MM.1S (cell line): ENCODE measurements around the gene PIAS4.
"Not testable (repeated sequence)": the region's sequence is repeated elsewhere in the genome, so short reads cannot be mapped to it uniquely, and the experiment has no call there.

ENCODE experiments used
- DNase-seq: peaks from one replicate; pipeline ENCODE4 v3.0.0-alpha.2; 2015
- H2AFZ ChIP-seq: fragments of 300-600 bp; sonication (generic); 2 replicates; pipeline ENCODE4 v1.6.0; 2016; ENCODE audit warnings: antibody characterized with exemption, low read length
- H3F3A ChIP-seq: fragments of 300-600 bp; sonication (generic); 2 replicates; pipeline ENCODE4 v1.6.1; 2016; ENCODE audit warnings: mild to moderate bottlenecking, antibody characterized with exemption, low read length, moderate library complexity, mixed read lengths; ENCODE audit not compliant: insufficient read depth
- H3K27ac ChIP-seq: fragments of 300-600 bp; sonication (generic); 2 replicates; pipeline ENCODE4 v1.5.1; 2016; ENCODE audit warnings: mild to moderate bottlenecking, low read length
- H3K27me3 ChIP-seq: fragments of 300-600 bp; sonication (generic); replicated peaks from 2 replicates; pipeline ENCODE4 v1.6.0; 2016; ENCODE audit warnings: low read length; ENCODE audit not compliant: insufficient read depth
- H3K36me3 ChIP-seq: fragments of 300-600 bp; sonication (generic); replicated peaks from 2 replicates; pipeline ENCODE4 v1.6.1; 2016; ENCODE audit warnings: mild to moderate bottlenecking, low read length, mixed read lengths; ENCODE audit not compliant: insufficient read depth
- H3K4me1 ChIP-seq: fragments of 300-600 bp; sonication (generic); 2 replicates; pipeline ENCODE4 v1.6.1; 2016; ENCODE audit warnings: low read length, mixed read lengths
- H3K4me2 ChIP-seq: fragments of 300-600 bp; sonication (generic); 2 replicates; pipeline ENCODE4 v1.6.0; 2016; ENCODE audit warnings: low read depth, low read length
- H3K4me3 ChIP-seq: fragments of 300-600 bp; sonication (generic); 2 replicates; pipeline ENCODE4 v1.5.1; 2016; ENCODE audit warnings: low read length, mixed read lengths
- H3K79me2 ChIP-seq: fragments of 300-600 bp; sonication (generic); 2 replicates; pipeline ENCODE4 v1.6.1; 2016; ENCODE audit warnings: mixed run types, low read length, mixed read lengths
- H3K9ac ChIP-seq: fragments of 300-600 bp; sonication (generic); 2 replicates; pipeline ENCODE4 v1.6.1; 2016; ENCODE audit warnings: low read length, mixed read lengths
- H3K9me2 ChIP-seq: fragments of 300-600 bp; sonication (generic); replicated peaks from 2 replicates; pipeline ENCODE4 v1.6.1; 2016; ENCODE audit warnings: mild to moderate bottlenecking, low read length, mixed read lengths; ENCODE audit not compliant: insufficient read depth
- H3K9me3 ChIP-seq: fragments of 300-600 bp; sonication (generic); replicated peaks from 2 replicates; pipeline ENCODE4 v1.6.1; 2016; ENCODE audit warnings: mild to moderate bottlenecking, low read length, mixed read lengths; ENCODE audit not compliant: insufficient read depth
- H4K20me1 ChIP-seq: fragments of 300-600 bp; sonication (generic); 2 replicates; pipeline ENCODE4 v1.6.1; 2016; ENCODE audit warnings: mild to moderate bottlenecking, low read length, moderate library complexity, mixed read lengths; ENCODE audit not compliant: insufficient read depth
- EZH2 ChIP-seq: fragments of 300-600 bp; sonication (generic); optimal IDR thresholded peaks from 2 replicates; pipeline ENCODE3; 2017; ENCODE audit warnings: low read depth, mild to moderate bottlenecking, antibody characterized with exemption, low read length, mixed read lengths
- EZH2phosphoT487 ChIP-seq: fragments of 300-600 bp; sonication (generic); IDR thresholded peaks from 2 replicates; pipeline ENCODE4 v1.6.1; 2018; ENCODE audit warnings: antibody characterized with exemption, low read length
- TF ChIP-seq, protein P1 (sequence below): fragments of 300-600 bp; sonication (generic); IDR thresholded peaks from 2 replicates; pipeline ENCODE4 v1.5.1; 2016; ENCODE audit warnings: antibody characterized with exemption, low read length, mixed read lengths

PIAS4 gene

DNA sequence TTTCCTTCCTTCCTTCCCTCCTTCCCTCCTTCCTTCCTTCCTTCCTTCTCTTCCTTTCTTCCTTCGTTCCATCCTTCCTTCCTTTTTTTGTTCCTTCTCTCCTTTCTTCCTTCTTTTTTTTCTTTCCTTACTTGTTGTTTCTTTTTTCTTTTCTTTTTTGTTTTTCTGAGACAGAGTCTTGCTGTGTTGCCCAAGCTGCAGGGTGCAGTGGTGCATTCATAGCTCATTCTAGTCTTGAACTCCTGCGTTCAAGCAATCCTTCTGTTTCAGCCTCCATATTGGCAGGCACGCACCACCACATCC, 16.8 kb upstream of the PIAS4 start:
- H3K27ac ChIP-seq = no peak overlapping the region
- peak overlapping the region; percentile 47; the same call in 1 of the 2 replicates for H3K4me2 ChIP-seq
- H3K4me3 ChIP-seq = no peak overlapping the region
- no peak for DNase-seq
- H3K27me3 ChIP-seq = no peaks in the 10 kb centered on the region; the same call in 1 of the 2 replicates
- H2AFZ ChIP-seq = peak overlapping the region; percentile 60
- H3K9ac ChIP-seq = no peak overlapping the region
- no peaks in the 10 kb centered on the region for H3K79me2 ChIP-seq
- H4K20me1 ChIP-seq = no peaks in the 10 kb centered on the region
- no peaks in the 10 kb centered on the region for H3K36me3 ChIP-seq
- no peaks in the 10 kb centered on the region for H3K9me3 ChIP-seq
- TF ChIP-seq EZH2 (no peak), EZH2phosphoT487 (no peak)
- TF ChIP-seq, protein P1, sequence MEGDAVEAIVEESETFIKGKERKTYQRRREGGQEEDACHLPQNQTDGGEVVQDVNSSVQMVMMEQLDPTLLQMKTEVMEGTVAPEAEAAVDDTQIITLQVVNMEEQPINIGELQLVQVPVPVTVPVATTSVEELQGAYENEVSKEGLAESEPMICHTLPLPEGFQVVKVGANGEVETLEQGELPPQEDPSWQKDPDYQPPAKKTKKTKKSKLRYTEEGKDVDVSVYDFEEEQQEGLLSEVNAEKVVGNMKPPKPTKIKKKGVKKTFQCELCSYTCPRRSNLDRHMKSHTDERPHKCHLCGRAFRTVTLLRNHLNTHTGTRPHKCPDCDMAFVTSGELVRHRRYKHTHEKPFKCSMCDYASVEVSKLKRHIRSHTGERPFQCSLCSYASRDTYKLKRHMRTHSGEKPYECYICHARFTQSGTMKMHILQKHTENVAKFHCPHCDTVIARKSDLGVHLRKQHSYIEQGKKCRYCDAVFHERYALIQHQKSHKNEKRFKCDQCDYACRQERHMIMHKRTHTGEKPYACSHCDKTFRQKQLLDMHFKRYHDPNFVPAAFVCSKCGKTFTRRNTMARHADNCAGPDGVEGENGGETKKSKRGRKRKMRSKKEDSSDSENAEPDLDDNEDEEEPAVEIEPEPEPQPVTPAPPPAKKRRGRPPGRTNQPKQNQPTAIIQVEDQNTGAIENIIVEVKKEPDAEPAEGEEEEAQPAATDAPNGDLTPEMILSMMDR = no peak
- peaks cover 5% of the 10 kb centered on the region; the same call in 1 of the 2 replicates for H3K4me1 ChIP-seq
- H3K9me2 ChIP-seq = no peaks in the 10 kb centered on the region
- H3F3A ChIP-seq = peaks cover 38% of the 10 kb centered on the region

DNA sequence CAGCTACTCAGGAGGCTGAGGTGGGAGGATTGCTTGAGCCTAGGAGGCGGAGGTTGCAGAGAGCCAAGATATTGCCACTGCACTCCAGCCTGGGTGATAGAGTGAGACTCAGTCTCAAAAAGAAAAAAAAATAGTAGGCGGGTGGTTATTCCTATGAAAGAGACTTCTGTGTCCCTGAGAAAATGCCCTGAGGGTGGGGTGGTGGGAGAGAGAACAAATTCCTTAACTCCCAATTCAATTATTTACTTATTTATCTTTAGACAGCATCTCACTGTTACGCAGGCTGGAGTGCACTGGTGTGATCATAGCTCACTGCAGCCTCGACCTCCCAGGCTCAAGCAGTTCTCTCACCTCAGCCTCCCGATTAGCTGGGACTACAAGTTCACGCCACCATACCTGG, 11.9 kb upstream of the PIAS4 start:
- H3K9me3 ChIP-seq = no peaks in the 10 kb centered on the region
- no peak overlapping the region for H3K27ac ChIP-seq
- H3K27me3 ChIP-seq = no peaks in the 10 kb centered on the region; the same call in 1 of the 2 replicates
- H3F3A ChIP-seq = no peaks in the 10 kb centered on the region
- no peaks in the 10 kb centered on the region for H3K4me1 ChIP-seq
- H3K4me2 ChIP-seq = no peak overlapping the region
- no peak overlapping the region for H3K4me3 ChIP-seq
- no peak for TF ChIP-seq EZH2
- no peak for TF ChIP-seq EZH2phosphoT487
- TF ChIP-seq, protein P1 = no peak
- no peaks in the 10 kb centered on the region for H3K36me3 ChIP-seq
- H4K20me1 ChIP-seq = no peaks in the 10 kb centered on the region
- no peak overlapping the region for H3K9ac ChIP-seq
- H3K79me2 ChIP-seq = no peaks in the 10 kb centered on the region
- H2AFZ ChIP-seq = no peak overlapping the region
- DNase-seq = no peak
- no peaks in the 10 kb centered on the region for H3K9me2 ChIP-seq

DNA sequence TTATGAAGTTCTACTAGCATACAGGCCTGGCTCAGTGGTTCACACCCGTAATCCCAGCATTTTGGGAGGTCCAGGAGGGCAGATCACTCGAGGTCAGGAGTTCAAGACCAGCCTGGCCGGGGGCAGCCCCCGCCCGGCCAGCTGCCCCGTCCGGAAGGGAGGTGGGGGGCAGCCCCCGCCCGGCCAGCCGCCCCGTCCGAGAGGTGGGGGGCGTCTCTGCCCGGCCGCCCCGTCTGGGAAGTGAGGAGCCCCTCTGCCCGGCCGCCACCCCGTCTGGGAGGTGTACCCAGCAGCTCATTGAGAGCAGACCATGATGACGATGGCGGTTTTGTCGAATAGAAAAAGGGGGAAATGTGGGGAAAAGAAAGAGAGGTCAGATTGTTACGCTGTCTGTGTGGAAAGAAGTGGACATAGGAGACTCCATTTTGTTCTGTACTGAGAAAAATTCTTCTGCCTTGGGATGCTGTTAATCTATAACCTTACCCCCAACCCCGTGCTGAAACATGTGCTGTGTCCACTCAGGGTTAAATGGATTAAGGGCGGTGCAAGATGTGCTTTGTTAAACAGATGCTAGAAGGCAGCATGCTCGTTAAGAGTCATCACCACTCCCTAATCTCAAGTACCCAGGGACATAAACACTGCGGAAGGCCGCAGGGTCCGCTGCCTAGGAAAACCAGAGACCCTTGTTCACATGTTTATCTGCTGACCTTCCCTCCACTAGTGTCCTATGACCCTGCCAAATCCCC, 8.7 kb upstream of the PIAS4 start:
- H3K4me2 ChIP-seq, H3F3A ChIP-seq, H3K4me1 ChIP-seq, H3K9me3 ChIP-seq, H3K36me3 ChIP-seq, H3K27ac ChIP-seq, DNase-seq, H3K4me3 ChIP-seq, H3K27me3 ChIP-seq, H3K9me2 ChIP-seq, H2AFZ ChIP-seq, H3K79me2 ChIP-seq, H4K20me1 ChIP-seq, H3K9ac ChIP-seq: not testable (repeated sequence)

DNA sequence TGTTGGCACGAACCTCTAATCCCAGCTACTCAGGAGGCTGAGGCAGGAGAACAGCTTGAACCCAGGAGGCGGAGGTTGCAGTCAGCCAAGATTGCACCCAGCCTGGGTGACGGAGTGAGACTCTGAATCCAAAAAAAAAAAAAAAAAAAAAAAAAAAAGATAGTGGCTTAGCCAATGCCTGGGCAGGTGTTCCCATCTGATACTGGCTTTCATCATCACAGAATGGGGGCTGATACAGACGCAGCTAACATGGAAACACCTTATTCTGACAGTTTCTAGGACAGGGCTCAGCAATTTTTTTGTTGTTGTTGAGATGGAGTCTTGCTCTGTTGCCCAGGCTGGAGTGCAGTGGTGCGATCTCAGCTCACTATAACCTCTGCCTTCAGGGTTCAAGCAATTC, 6.7 kb upstream of the PIAS4 start:
- H3K9ac ChIP-seq, H3F3A ChIP-seq, H3K4me1 ChIP-seq, H3K36me3 ChIP-seq, H3K79me2 ChIP-seq, H3K9me3 ChIP-seq, H3K9me2 ChIP-seq, H3K27me3 ChIP-seq, H3K27ac ChIP-seq, H2AFZ ChIP-seq, H4K20me1 ChIP-seq, H3K4me3 ChIP-seq, DNase-seq, H3K4me2 ChIP-seq: not testable (repeated sequence)

DNA sequence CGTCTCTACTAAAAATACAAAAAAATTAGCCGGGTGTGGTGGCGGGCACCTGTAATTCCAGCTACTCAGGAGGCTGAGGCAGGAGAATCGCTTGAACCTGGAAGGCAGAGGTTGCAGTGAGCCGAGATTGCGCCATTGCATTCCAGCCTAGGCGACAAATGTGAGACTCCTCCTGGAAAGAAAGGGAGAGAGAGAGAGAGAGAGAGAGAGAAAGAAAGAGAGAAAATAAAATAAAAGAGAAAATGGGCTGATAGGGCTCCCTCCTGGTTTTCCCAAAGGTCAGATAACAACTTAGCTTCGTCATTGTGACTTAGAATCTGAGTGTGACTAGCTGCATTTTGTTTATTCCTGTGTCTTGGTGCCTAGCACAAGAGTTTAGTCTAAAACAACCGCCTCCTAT, 2.1 kb upstream of the PIAS4 start:
- H3K4me2 ChIP-seq, H3K9me3 ChIP-seq, H3K9ac ChIP-seq, H3K4me1 ChIP-seq, H3K36me3 ChIP-seq, H3K9me2 ChIP-seq, H2AFZ ChIP-seq, DNase-seq, H3K4me3 ChIP-seq, H3K27ac ChIP-seq, H3K27me3 ChIP-seq, H4K20me1 ChIP-seq, H3F3A ChIP-seq: not testable (repeated sequence)
- H3K79me2 ChIP-seq = peaks cover 26% of the 10 kb centered on the region
